Ishikawa (cell line): ENCODE measurements around the gene TSPAN9.

Experiments used
- CEBPB ChIP-seq: IDR thresholded peaks from 2 replicates; pipeline ENCODE4 v1.6.1; 2012
- CREB1 ChIP-seq: IDR thresholded peaks from 2 replicates; pipeline ENCODE4 v1.6.1; 2012; ENCODE audit warnings: low read depth
- EGR1 ChIP-seq: IDR thresholded peaks from 2 replicates; pipeline ENCODE4 v1.6.1; 2012
- EP300 ChIP-seq: IDR thresholded peaks from 2 replicates; pipeline ENCODE4 v1.6.1; 2012; ENCODE audit warnings: borderline replicate concordance
- FOXM1 ChIP-seq: IDR thresholded peaks from 2 replicates; pipeline ENCODE4 v1.6.1; 2012; ENCODE audit warnings: low read depth, borderline replicate concordance
- NFIC ChIP-seq: IDR thresholded peaks from 2 replicates; pipeline ENCODE4 v1.6.1; 2012
- RAD21 ChIP-seq: IDR thresholded peaks from 2 replicates; pipeline ENCODE4 v1.6.1; 2012; ENCODE audit warnings: low read depth
- TAF1 ChIP-seq: IDR thresholded peaks from 2 replicates; pipeline ENCODE4 v1.6.1; 2012; ENCODE audit warnings: low read depth, mild to moderate bottlenecking
- TCF12 ChIP-seq: IDR thresholded peaks from 2 replicates; pipeline ENCODE4 v1.6.1; 2012; ENCODE audit warnings: low read depth
- YY1 ChIP-seq: IDR thresholded peaks from 2 replicates; pipeline ENCODE4 v1.6.1; 2012; ENCODE audit warnings: low read depth
- ZBTB7A ChIP-seq: IDR thresholded peaks from 2 replicates; pipeline ENCODE4 v1.6.1; 2012; ENCODE audit warnings: low read depth
- TF ChIP-seq, protein P1 (sequence below): IDR thresholded peaks from 2 replicates; pipeline ENCODE4 v1.6.1; 2012
- TF ChIP-seq, protein P2 (sequence below): IDR thresholded peaks from 2 replicates; pipeline ENCODE4 v1.6.1; 2012; ENCODE audit warnings: low read depth, mild to moderate bottlenecking
- TF ChIP-seq, protein P3 (sequence below): IDR thresholded peaks from 2 replicates; pipeline ENCODE4 v1.6.1; 2012

DNA sequence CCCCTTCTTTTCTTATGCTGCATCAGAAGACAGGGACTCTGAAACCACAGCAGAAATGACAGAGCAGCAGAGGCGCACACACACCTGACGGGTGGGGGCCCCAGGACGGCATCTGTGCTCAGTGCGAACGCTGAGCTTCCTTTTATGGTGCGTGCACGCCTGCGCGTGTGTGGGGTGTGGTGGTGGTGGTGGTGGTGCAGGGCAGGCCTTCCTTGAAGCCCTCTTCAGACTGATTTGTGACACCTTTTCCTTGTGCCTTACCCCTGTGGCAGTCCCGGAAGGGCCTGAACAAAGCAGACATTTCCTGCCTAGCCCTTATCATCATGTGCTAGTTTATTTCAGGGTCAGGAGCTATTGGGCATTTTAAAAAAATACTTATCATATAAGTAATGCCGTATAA lies 75.7 kb downstream of the TSPAN9 start:
- no peak for TF ChIP-seq RAD21
- TF ChIP-seq, protein P1, sequence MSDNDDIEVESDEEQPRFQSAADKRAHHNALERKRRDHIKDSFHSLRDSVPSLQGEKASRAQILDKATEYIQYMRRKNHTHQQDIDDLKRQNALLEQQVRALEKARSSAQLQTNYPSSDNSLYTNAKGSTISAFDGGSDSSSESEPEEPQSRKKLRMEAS: no peak
- no peak for TF ChIP-seq EP300
- TF ChIP-seq TCF12: no peak
- TF ChIP-seq, protein P2, sequence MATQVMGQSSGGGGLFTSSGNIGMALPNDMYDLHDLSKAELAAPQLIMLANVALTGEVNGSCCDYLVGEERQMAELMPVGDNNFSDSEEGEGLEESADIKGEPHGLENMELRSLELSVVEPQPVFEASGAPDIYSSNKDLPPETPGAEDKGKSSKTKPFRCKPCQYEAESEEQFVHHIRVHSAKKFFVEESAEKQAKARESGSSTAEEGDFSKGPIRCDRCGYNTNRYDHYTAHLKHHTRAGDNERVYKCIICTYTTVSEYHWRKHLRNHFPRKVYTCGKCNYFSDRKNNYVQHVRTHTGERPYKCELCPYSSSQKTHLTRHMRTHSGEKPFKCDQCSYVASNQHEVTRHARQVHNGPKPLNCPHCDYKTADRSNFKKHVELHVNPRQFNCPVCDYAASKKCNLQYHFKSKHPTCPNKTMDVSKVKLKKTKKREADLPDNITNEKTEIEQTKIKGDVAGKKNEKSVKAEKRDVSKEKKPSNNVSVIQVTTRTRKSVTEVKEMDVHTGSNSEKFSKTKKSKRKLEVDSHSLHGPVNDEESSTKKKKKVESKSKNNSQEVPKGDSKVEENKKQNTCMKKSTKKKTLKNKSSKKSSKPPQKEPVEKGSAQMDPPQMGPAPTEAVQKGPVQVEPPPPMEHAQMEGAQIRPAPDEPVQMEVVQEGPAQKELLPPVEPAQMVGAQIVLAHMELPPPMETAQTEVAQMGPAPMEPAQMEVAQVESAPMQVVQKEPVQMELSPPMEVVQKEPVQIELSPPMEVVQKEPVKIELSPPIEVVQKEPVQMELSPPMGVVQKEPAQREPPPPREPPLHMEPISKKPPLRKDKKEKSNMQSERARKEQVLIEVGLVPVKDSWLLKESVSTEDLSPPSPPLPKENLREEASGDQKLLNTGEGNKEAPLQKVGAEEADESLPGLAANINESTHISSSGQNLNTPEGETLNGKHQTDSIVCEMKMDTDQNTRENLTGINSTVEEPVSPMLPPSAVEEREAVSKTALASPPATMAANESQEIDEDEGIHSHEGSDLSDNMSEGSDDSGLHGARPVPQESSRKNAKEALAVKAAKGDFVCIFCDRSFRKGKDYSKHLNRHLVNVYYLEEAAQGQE: no peak
- no peak for TF ChIP-seq CREB1
- no peak for TF ChIP-seq TAF1
- TF ChIP-seq FOXM1: no peak
- no peak for TF ChIP-seq EGR1
- no peak for TF ChIP-seq CEBPB
- no peak for TF ChIP-seq ZBTB7A
- TF ChIP-seq YY1: no peak
- TF ChIP-seq, protein P3, sequence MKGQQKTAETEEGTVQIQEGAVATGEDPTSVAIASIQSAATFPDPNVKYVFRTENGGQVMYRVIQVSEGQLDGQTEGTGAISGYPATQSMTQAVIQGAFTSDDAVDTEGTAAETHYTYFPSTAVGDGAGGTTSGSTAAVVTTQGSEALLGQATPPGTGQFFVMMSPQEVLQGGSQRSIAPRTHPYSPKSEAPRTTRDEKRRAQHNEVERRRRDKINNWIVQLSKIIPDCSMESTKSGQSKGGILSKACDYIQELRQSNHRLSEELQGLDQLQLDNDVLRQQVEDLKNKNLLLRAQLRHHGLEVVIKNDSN: no peak
- no peak for TF ChIP-seq NFIC
